Measurements from ENCODE around the gene ACOT7. TPM values are rescaled to one million over a fixed set of nuclear protein-coding genes. Genes with fewer than 3 reads are reported as not detected.

The ACOT7 gene
- total RNA-seq, 1 experiment from 2014 or later = 70.2 TPM

GRCh38 chr1:6361124-6361775 is 32.3 kb downstream of the ACOT7 start:
- no peak overlapping the region for H3K4me3 ChIP-seq
- H3K79me2 ChIP-seq (ENCODE audit: low read depth) = no peaks in the 10 kb centered on the region
- H3K9me2 ChIP-seq (ENCODE audit: insufficient read depth) = no peaks in the 10 kb centered on the region
- no peaks in the 10 kb centered on the region for H3K9me3 ChIP-seq (ENCODE audit: insufficient read depth, low read depth)
- 0 out of 2 replicates have a peak, but pooled peaks cover 5% of the 10 kb centered on the region for H3K4me1 ChIP-seq (replicated peaks; ENCODE audit: insufficient read depth)
- no peaks in the 10 kb centered on the region; the same call in 1 of the 2 replicates for H3F3A ChIP-seq (ENCODE audit: insufficient read depth, low read depth)
- no peak overlapping the region for H3K27ac ChIP-seq
- H4K20me1 ChIP-seq (ENCODE audit: insufficient read depth) = no peaks in the 10 kb centered on the region
- DNase-seq = no peak
- H3K27me3 ChIP-seq (ENCODE audit: insufficient read depth, low read depth) = no peaks in the 10 kb centered on the region
- intact Hi-C loops (cut with micrococcal nuclease; ENCODE audit: unreplicated experiment) = no loop called here
- POLR2A ChIA-PET (ENCODE audit: unreplicated experiment) = no interaction called here
- BruUV-seq (replicated peaks) = no TSS peak
- H3K4me2 ChIP-seq = no peak overlapping the region
- no peak for TF ChIP-seq EZH2 (IDR thresholded peaks at IDR 0.05; ENCODE audit: low read depth)
- TF ChIP-seq, protein P1, sequence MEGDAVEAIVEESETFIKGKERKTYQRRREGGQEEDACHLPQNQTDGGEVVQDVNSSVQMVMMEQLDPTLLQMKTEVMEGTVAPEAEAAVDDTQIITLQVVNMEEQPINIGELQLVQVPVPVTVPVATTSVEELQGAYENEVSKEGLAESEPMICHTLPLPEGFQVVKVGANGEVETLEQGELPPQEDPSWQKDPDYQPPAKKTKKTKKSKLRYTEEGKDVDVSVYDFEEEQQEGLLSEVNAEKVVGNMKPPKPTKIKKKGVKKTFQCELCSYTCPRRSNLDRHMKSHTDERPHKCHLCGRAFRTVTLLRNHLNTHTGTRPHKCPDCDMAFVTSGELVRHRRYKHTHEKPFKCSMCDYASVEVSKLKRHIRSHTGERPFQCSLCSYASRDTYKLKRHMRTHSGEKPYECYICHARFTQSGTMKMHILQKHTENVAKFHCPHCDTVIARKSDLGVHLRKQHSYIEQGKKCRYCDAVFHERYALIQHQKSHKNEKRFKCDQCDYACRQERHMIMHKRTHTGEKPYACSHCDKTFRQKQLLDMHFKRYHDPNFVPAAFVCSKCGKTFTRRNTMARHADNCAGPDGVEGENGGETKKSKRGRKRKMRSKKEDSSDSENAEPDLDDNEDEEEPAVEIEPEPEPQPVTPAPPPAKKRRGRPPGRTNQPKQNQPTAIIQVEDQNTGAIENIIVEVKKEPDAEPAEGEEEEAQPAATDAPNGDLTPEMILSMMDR (conservative IDR thresholded peaks at IDR 0.05) = no peak
- no peak overlapping the region for H2AFZ ChIP-seq
- CTCF ChIA-PET = interaction anchor here (0.5 to 0.6 kb wide), 2 partner anchors 47 to 119 kb away, joined by 4 to 10 read pairs; no protein-coding TSS in a partner anchor
- H3K36me3 ChIP-seq (ENCODE audit: low read depth) = no peaks in the 10 kb centered on the region

- no peaks in the 10 kb centered on the region; the same call in 1 of the 2 replicates for H3F3A ChIP-seq (ENCODE audit: insufficient read depth, low read depth)
- intact Hi-C loops (cut with micrococcal nuclease; ENCODE audit: unreplicated experiment) = no loop called here
- TF ChIP-seq, protein P1 (conservative IDR thresholded peaks at IDR 0.05) = no peak
- TF ChIP-seq EZH2 (IDR thresholded peaks at IDR 0.05; ENCODE audit: low read depth) = no peak
- H3K4me3 ChIP-seq = no peak overlapping the region
- H4K20me1 ChIP-seq (ENCODE audit: insufficient read depth) = no peaks in the 10 kb centered on the region
- no peak overlapping the region for H3K4me2 ChIP-seq
- H3K9me3 ChIP-seq (ENCODE audit: insufficient read depth, low read depth) = no peaks in the 10 kb centered on the region
- 0 out of 2 replicates have a peak, but pooled peaks cover 5% of the 10 kb centered on the region for H3K4me1 ChIP-seq (replicated peaks; ENCODE audit: insufficient read depth)
- no TSS peak for BruUV-seq (replicated peaks)
- no peaks in the 10 kb centered on the region for H3K9me2 ChIP-seq (ENCODE audit: insufficient read depth)
- no peak overlapping the region for H2AFZ ChIP-seq
- H3K79me2 ChIP-seq (ENCODE audit: low read depth) = no peaks in the 10 kb centered on the region
- no peaks in the 10 kb centered on the region for H3K27me3 ChIP-seq (ENCODE audit: insufficient read depth, low read depth)
- no peak overlapping the region for H3K27ac ChIP-seq
- ChIA-PET CTCF (interaction anchor here (0.5 to 0.6 kb wide), 2 partner anchors 43 to 120 kb away, joined by 4 to 8 read pairs; no protein-coding TSS in a partner anchor), POLR2A (ENCODE audit: unreplicated experiment) (interaction anchor here (0.7 kb wide), 1 partner anchor 26 kb away, joined by 4 read pairs; no protein-coding TSS in a partner anchor)
- H3K36me3 ChIP-seq (ENCODE audit: low read depth) = no peaks in the 10 kb centered on the region
- DNase-seq = no peak
These were observed 33.0 kb downstream of the ACOT7 start for GRCh38 chr1:6360517-6361070.

DNA sequence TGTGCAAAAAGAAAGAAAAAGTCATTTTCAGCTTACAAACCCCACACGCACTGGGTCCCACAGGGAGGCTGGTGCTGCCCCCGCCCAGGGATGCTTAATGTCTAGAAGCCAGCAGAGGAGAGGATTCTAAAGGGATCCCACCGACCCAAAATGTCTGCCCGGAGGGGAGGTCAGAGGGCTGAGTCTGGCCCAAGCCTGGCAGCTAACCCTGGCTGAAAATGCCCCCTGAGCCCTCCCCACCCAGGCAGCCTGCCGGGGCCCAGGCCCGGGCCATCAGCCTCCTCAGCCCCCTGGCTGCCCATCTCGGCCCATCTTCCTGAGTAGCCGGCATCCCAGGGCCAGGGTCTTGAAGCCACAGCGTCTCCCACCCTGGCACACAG is 33.5 kb downstream of the ACOT7 start:
- POLR2A ChIA-PET (ENCODE audit: unreplicated experiment) = interaction anchor here (0.7 kb wide), 1 partner anchor 26 kb away, joined by 4 read pairs; no protein-coding TSS in a partner anchor
- H2AFZ ChIP-seq = no peak overlapping the region
- intact Hi-C loops (cut with micrococcal nuclease; ENCODE audit: unreplicated experiment) = no loop called here
- H3K4me2 ChIP-seq = no peak overlapping the region
- H3K27ac ChIP-seq = no peak overlapping the region
- H3F3A ChIP-seq (ENCODE audit: insufficient read depth, low read depth) = no peaks in the 10 kb centered on the region; the same call in 1 of the 2 replicates
- 0 out of 2 replicates have a peak, but pooled peaks cover 5% of the 10 kb centered on the region for H3K4me1 ChIP-seq (replicated peaks; ENCODE audit: insufficient read depth)
- no peak for DNase-seq
- no peaks in the 10 kb centered on the region for H3K9me3 ChIP-seq (ENCODE audit: insufficient read depth, low read depth)
- BruUV-seq (replicated peaks) = no TSS peak
- TF ChIP-seq, protein P1 (conservative IDR thresholded peaks at IDR 0.05) = no peak
- TF ChIP-seq EZH2 (IDR thresholded peaks at IDR 0.05; ENCODE audit: low read depth) = no peak
- CTCF ChIA-PET = interaction anchor here (0.6 kb wide), 1 partner anchor 43 kb away, joined by 8 read pairs; no protein-coding TSS in a partner anchor
- H3K36me3 ChIP-seq (ENCODE audit: low read depth) = no peaks in the 10 kb centered on the region
- H3K9me2 ChIP-seq (ENCODE audit: insufficient read depth) = no peaks in the 10 kb centered on the region
- H4K20me1 ChIP-seq (ENCODE audit: insufficient read depth) = no peaks in the 10 kb centered on the region
- no peaks in the 10 kb centered on the region for H3K27me3 ChIP-seq (ENCODE audit: insufficient read depth, low read depth)
- no peak overlapping the region for H3K4me3 ChIP-seq
- no peaks in the 10 kb centered on the region for H3K79me2 ChIP-seq (ENCODE audit: low read depth)
